C4-2B (cell line): ENCODE results near the gene COL4A1.

ENCODE experiments used
- CTCF ChIP-seq: fragments of 450-650 bp; conservative IDR thresholded peaks from 2 replicates; pipeline ENCODE4 v1.5.1; 2017; ENCODE audit warnings: mild to moderate bottlenecking
- ZFX ChIP-seq: fragments of 450-650 bp; IDR thresholded peaks from 2 replicates; pipeline ENCODE4 v1.6.1; 2017

GRCh38 chr13:110333837-110334236 lies 26.9 kb upstream of the COL4A1 start:
- TF ChIP-seq CTCF (no peak), ZFX (no peak)
